Measurements from ENCODE around the gene SPG7. TPM values are rescaled to one million over a fixed set of nuclear protein-coding genes. Genes with fewer than 3 reads are reported as not detected.

Gene SPG7
- total RNA-seq, 1 donor from 2014 or later, result 108 TPM

- intact Hi-C loops (cut with micrococcal nuclease), result loop anchor here (5.0 kb wide), 1 partner anchor 225 kb away; no protein-coding TSS in a partner anchor
- DNase-seq (peak; percentile 90), ATAC-seq (peak; percentile 25)
Observed at GRCh38 chr16:89556750-89557689, 48.8 kb downstream of the SPG7 start.

- intact Hi-C loops (cut with micrococcal nuclease), result loop anchor here (5.0 kb wide), 1 partner anchor 226 kb away; no protein-coding TSS in a partner anchor
- ATAC-seq, result no peak
- DNase-seq, result no peak
Observed at GRCh38 chr16:89557690-89558490, 49.7 kb downstream of the SPG7 start.

- ATAC-seq, result peak; percentile 96
- peak; percentile 97 for DNase-seq
- intact Hi-C loops (cut with micrococcal nuclease), result no loop called here
Observed at GRCh38 chr16:89560378-89561141, 52.4 kb downstream of the SPG7 start, which contains the start of gene RPL13. TSS of gene RPL13 (plus strand) at chr16:89560682. CDS start at chr16:89560960, 278 bp downstream.

- intact Hi-C loops (cut with micrococcal nuclease), result no loop called here
- ATAC-seq (no peak), DNase-seq (no peak)
Observed at GRCh38 chr16:89561142-89561883, 53.1 kb downstream of the SPG7 start.

- DNase-seq (no peak), ATAC-seq (no peak)
- intact Hi-C loops (cut with micrococcal nuclease), result no loop called here
Observed at GRCh38 chr16:89561884-89562599, 53.8 kb downstream of the SPG7 start.

- intact Hi-C loops (cut with micrococcal nuclease), result no loop called here
- ATAC-seq (no peak), DNase-seq (no peak)
Observed at GRCh38 chr16:89562939-89563338, 54.7 kb downstream of the SPG7 start.

- no peak for DNase-seq
- intact Hi-C loops (cut with micrococcal nuclease), result no loop called here
- no peak for ATAC-seq
Observed at GRCh38 chr16:89563639-89564392, 55.6 kb downstream of the SPG7 start.

GRCh38 chr16:89564476-89565255 lies 56.5 kb downstream of the SPG7 start:
- intact Hi-C loops (cut with micrococcal nuclease), result no loop called here

GRCh38 chr16:89565256-89565505 lies 57.0 kb downstream of the SPG7 start:
- ATAC-seq, result no peak
- intact Hi-C loops (cut with micrococcal nuclease), result no loop called here
- no peak for DNase-seq

More at GRCh38 chr16:89564476-89565255, 56.5 kb downstream of the SPG7 start:
- ATAC-seq (no peak), DNase-seq (no peak)

- DNase-seq, result peak; percentile 72
- peak; percentile 41 for ATAC-seq
- intact Hi-C loops (cut with micrococcal nuclease), result no loop called here
Observed at GRCh38 chr16:89565506-89566372, 57.5 kb downstream of the SPG7 start.

GRCh38 chr16:89567656-89568594 lies 59.7 kb downstream of the SPG7 start:
- no peak for ATAC-seq
- intact Hi-C loops (cut with micrococcal nuclease), result no loop called here
- DNase-seq, result no peak

GRCh38 chr16:89569506-89570341 lies 61.5 kb downstream of the SPG7 start:
- intact Hi-C loops (cut with micrococcal nuclease), result no loop called here

GRCh38 chr16:89570342-89570923 lies 62.2 kb downstream of the SPG7 start:
- intact Hi-C loops (cut with micrococcal nuclease), result no loop called here
- ATAC-seq, result no peak

More at GRCh38 chr16:89569506-89570341, 61.5 kb downstream of the SPG7 start:
- DNase-seq (no peak), ATAC-seq (no peak)

More at GRCh38 chr16:89570342-89570923, 62.2 kb downstream of the SPG7 start:
- DNase-seq, result no peak

Measured in left ventricle myocardium superior (tissue), 1 donor.